GM19468 (cell line): Measurements from ENCODE around the gene UNC93B1.

ENCODE experiments used
- ATAC-seq: cut with Tn5 transposase; IDR thresholded peaks from one replicate; pipeline ENCODE4 v1.9.1; 2021; ENCODE audit warnings: mild to moderate bottlenecking, moderate library complexity, moderate number of reproducible peaks; ENCODE audit not compliant: unreplicated experiment; ENCODE audit errors: extremely low read depth

Gene UNC93B1

GRCh38 chr11:68011051-68011943 is 7.4 kb upstream of the UNC93B1 start:
- no peak for ATAC-seq

- ATAC-seq = no peak
Observed at GRCh38 chr11:68010090-68011041, 6.5 kb upstream of the UNC93B1 start, which contains the start of gene ALDH3B1. Gene ALDH3B1, plus strand, starts transcription at chr11:68010327. Its CDS starts 4,971 bp downstream, at chr11:68015298.

GRCh38 chr11:68009391-68010089 is 5.6 kb upstream of the UNC93B1 start:
- no peak for ATAC-seq

GRCh38 chr11:68008381-68009337 is 4.8 kb upstream of the UNC93B1 start:
- no peak for ATAC-seq

GRCh38 chr11:68007498-68008380 is 3.8 kb upstream of the UNC93B1 start:
- ATAC-seq = no peak

- no peak for ATAC-seq
Observed at GRCh38 chr11:68006606-68007166, 2.8 kb upstream of the UNC93B1 start.

GRCh38 chr11:68004551-68005335 is 846 bp upstream of the UNC93B1 start:
- no peak for ATAC-seq

- ATAC-seq = no peak
Observed at GRCh38 chr11:68002938-68003845, 705 bp downstream of the UNC93B1 start.

- ATAC-seq = no peak
Observed at GRCh38 chr11:68002575-68002937, 1.3 kb downstream of the UNC93B1 start.

GRCh38 chr11:67999704-68000103 is 4.2 kb downstream of the UNC93B1 start:
- no peak for ATAC-seq

- ATAC-seq = no peak
Observed at GRCh38 chr11:67999201-67999629, 4.7 kb downstream of the UNC93B1 start.

GRCh38 chr11:67998150-67999045 is 5.5 kb downstream of the UNC93B1 start:
- ATAC-seq = no peak

- no peak for ATAC-seq
Observed at GRCh38 chr11:67997475-67997921, 6.4 kb downstream of the UNC93B1 start.

GRCh38 chr11:67996622-67997474 is 7.0 kb downstream of the UNC93B1 start:
- ATAC-seq = no peak
